ENCODE data around the gene MSLN. TPM values are rescaled to one million over a fixed set of nuclear protein-coding genes. Genes with fewer than 3 reads are reported as not detected.

Gene MSLN
- total RNA-seq, 6 experiments from 2014 or later, result 0.25 TPM; not detected in 5

- no CpG with 5 or more reads among the region's 22 CpGs for WGBS (ENCODE audit: insufficient coverage, low coverage, low lambda C conversion rate, missing lambda C conversion rate)
- DNase-seq (no peak), ATAC-seq (peak in 1 of 4 donors; percentile 18)
- Histone ChIP-seq H3K9me3 (no peaks in the 10 kb centered on the region), H3K36me3 (no peaks in the 10 kb centered on the region), H3K27me3 (no peaks in the 10 kb centered on the region), H3K4me3 (no peak overlapping the region), H3K4me1 (no peaks in the 10 kb centered on the region), H3K27ac (no peak overlapping the region)
- intact Hi-C loops (cut with DNase I), result no loop called here
- no peak for TF ChIP-seq POLR2A (IDR thresholded peaks at IDR 0.05)
- no peak for TF ChIP-seq CTCF (IDR thresholded peaks at IDR 0.05)
Observed at GRCh38 chr16:799111-799947, 38.8 kb downstream of the MSLN start.

GRCh38 chr16:799948-800833 is 39.7 kb downstream of the MSLN start, which contains the start of gene GNG13:
Gene GNG13 (minus strand): TSS chr16:800734. CDS start chr16:799077, 1,657 bp downstream.
- Histone ChIP-seq H3K9me3 (no peaks in the 10 kb centered on the region), H3K4me1 (no peaks in the 10 kb centered on the region), H3K4me3 (no peak within 1 kb of the TSS), H3K27me3 (no peaks in the 10 kb centered on the region), H3K27ac (no peak within 1 kb of the TSS), H3K36me3 (no peaks in the 10 kb centered on the region)
- DNase-seq (no peak), ATAC-seq (no peak)
- intact Hi-C loops (cut with DNase I), result no loop called here
- 0% methylated on average over 2 of the region's 57 CpGs for WGBS (ENCODE audit: insufficient coverage, low coverage, low lambda C conversion rate, missing lambda C conversion rate)
- TF ChIP-seq CTCF (IDR thresholded peaks at IDR 0.05), result no peak
- TF ChIP-seq POLR2A (IDR thresholded peaks at IDR 0.05), result no peak

DNA sequence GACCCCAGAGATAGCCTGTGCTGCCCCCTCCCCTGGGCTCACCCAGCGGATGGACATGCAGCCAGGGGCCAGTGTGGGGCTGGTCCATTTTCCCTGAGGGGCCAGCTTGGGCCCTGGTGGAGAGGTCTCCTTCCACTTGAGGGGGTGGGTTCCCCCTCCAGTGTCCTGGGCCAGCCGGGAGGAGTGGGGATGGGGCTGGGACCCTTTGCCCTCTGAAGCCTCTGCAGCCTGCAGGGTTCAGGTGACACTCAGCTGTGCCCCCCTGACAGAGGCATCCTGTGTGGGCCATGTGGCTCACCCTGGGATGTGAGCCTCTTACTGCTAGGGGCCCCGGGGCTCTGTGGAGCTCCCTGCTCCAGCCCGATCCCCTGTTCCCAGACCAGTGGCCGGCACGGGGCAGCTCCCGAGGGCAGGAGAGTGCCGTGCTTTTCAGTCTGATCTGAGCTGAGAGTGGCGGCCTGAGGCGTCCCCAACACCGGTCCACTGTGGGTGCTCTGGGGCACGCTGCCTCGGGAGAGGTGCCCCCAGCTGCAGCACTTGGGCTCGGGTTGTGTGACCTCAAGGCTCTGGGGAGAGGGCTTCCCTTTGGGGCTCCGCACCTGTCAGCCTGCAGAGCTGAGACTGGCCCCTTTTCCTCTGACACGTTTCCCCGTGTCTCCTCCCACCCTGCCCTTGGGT is 40.4 kb downstream of the MSLN start:
- WGBS (ENCODE audit: insufficient coverage, low coverage, low lambda C conversion rate, missing lambda C conversion rate), result no CpG with 5 or more reads among the region's 17 CpGs
- intact Hi-C loops (cut with DNase I), result no loop called here
- no peak overlapping the region for H3K27ac ChIP-seq
- no peak overlapping the region for H3K4me3 ChIP-seq
- no peaks in the 10 kb centered on the region for H3K4me1 ChIP-seq
- no peaks in the 10 kb centered on the region for H3K36me3 ChIP-seq
- ATAC-seq (no peak), DNase-seq (no peak)
- H3K9me3 ChIP-seq, result no peaks in the 10 kb centered on the region
- TF ChIP-seq POLR2A (IDR thresholded peaks at IDR 0.05), result no peak
- no peak for TF ChIP-seq CTCF (IDR thresholded peaks at IDR 0.05)
- H3K27me3 ChIP-seq, result no peaks in the 10 kb centered on the region

DNA sequence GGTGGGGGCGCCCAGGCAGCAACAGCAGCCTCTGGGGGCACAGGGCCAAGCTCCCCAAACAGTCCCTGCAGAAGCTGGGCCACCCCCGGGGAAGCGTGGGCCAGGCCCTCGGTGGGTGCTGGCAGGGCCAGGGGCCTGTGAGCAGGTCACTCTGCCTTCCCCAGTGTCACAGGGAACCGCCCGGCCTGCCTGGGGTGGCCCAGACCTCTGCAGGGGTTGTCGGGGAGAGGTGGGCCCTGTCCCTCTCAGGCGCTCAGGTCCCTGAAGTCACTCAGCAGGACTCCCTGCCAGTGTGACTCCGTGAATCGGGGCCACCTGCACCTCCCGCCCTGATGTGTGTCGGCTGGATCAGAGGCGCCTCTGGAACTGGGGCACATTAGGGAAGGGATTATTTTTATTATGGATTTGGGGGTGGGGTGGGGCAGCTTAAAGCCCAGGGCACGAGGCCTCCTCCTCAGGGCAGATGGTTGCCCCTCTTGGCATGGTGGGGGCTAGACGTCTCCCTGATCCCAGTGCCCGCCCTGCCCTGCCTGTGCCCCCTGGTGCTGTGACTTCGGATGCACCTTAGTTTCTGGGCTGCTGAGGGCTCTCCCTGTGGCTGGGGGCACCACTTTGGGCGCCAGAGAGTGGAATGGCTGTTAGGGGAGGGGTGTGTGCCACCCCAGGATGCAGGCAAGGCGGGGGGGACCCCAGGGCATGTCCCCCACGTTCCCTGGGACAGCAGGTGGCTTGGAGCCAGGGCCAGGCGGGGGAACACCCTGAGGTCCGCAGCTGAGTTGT is 41.2 kb downstream of the MSLN start:
- ATAC-seq (no peak), DNase-seq (no peak)
- no peaks in the 10 kb centered on the region for H3K36me3 ChIP-seq
- no peaks in the 10 kb centered on the region for H3K27me3 ChIP-seq
- TF ChIP-seq CTCF (IDR thresholded peaks at IDR 0.05) (no peak), POLR2A (IDR thresholded peaks at IDR 0.05) (no peak)
- no peak overlapping the region for H3K4me3 ChIP-seq
- intact Hi-C loops (cut with DNase I), result no loop called here
- no peaks in the 10 kb centered on the region for H3K4me1 ChIP-seq
- H3K27ac ChIP-seq, result no peak overlapping the region
- H3K9me3 ChIP-seq, result no peaks in the 10 kb centered on the region
- 0% methylated on average over 2 of the region's 22 CpGs for WGBS (ENCODE audit: insufficient coverage, low coverage, low lambda C conversion rate, missing lambda C conversion rate)
